T-cell (primary cell): ENCODE measurements around the gene RAI1. TPM values are rescaled to one million over a fixed set of nuclear protein-coding genes. Genes with fewer than 3 reads are reported as not detected.

ENCODE experiments used
- ATAC-seq, 4 experiments: fragments of 200-7000 bp in 3 of 4; fragments of 150-1000 bp in 1 of 4; cut with Tn5 transposase; replicated peaks in 1 of 4; 1 replicate in 3 of 4; 2 replicates in 1 of 4; pipeline ENCODE4 v1.10.0; 2021; ENCODE audit warnings: moderate library complexity in 3 of 4, mild to moderate bottlenecking in 2 of 4, moderate number of reproducible peaks in 1 of 4
- CTCF ChIA-PET, 2 donors: fragments of 300-600 bp; sonication (Branson Sonifier 250); formaldehyde crosslinking; loops; one replicate each; lab custom pipeline; 2022; ENCODE audit warnings: antibody characterized with exemption in 2 of 2; lab: Charles Lee
- POLR2A ChIA-PET, 2 donors: fragments of 300-600 bp; sonication (Branson Sonifier 250); formaldehyde crosslinking; loops; one replicate each; lab custom pipeline; 2022; ENCODE audit warnings: antibody characterized with exemption in 2 of 2; lab: Charles Lee
- DNase-seq, 35 experiments: peaks; one replicate each; pipeline versions ENCODE4 v3.0.0 to v3.0.0-alpha.2; 2013 to 2023
- H3K27ac ChIP-seq: one replicate; pipeline ENCODE4 v1.5.1; 2013; ENCODE audit warnings: low read length
- H3K27me3 ChIP-seq, 2 experiments: replicated peaks in 1 of 2; 1 replicate in 1 of 2; 2 replicates in 1 of 2; pipeline versions ENCODE4 v1.6.1 to v1.7.0; 2013; ENCODE audit warnings: low read length in 1 of 2, mixed read lengths in 1 of 2; ENCODE audit not compliant: control insufficient read depth in 2 of 2, insufficient read depth in 2 of 2; ENCODE audit errors: extremely low read depth in 1 of 2
- H3K36me3 ChIP-seq, 2 donors: 1 replicate in 1 of 2; 2 replicates in 1 of 2; pipeline versions ENCODE4 v1.6.1 to v1.7.0; 2013; ENCODE audit warnings: low read length in 1 of 2; ENCODE audit not compliant: control insufficient read depth in 2 of 2, insufficient read depth in 1 of 2; ENCODE audit errors: extremely low read depth in 1 of 2
- H3K4me1 ChIP-seq, 2 experiments: 1 replicate in 1 of 2; 2 replicates in 1 of 2; pipeline versions ENCODE4 v1.6.1 to v1.7.0; 2013; ENCODE audit warnings: low read length in 2 of 2, mixed read lengths in 1 of 2; ENCODE audit not compliant: insufficient read depth in 2 of 2, control insufficient read depth in 1 of 2; ENCODE audit errors: extremely low read depth in 1 of 2
- H3K4me3 ChIP-seq, 2 donors: 1 replicate in 1 of 2; 2 replicates in 1 of 2; pipeline versions ENCODE4 v1.5.1 to v1.7.0; 2013; ENCODE audit warnings: mild to moderate bottlenecking in 2 of 2, low read length in 1 of 2, moderate library complexity in 1 of 2; ENCODE audit not compliant: control insufficient read depth in 1 of 2; ENCODE audit errors: extremely low read depth in 1 of 2
- H3K9me3 ChIP-seq: 2 replicates; pipeline ENCODE4 v1.7.0; 2013
- H3K27ac Mint-ChIP-seq, 2 donors: one replicate each; pipeline ENCODE4 v1.8.0; 2020 to 2021; ENCODE audit warnings: mild to moderate bottlenecking in 2 of 2, mixed read lengths in 2 of 2
- H3K27me3 Mint-ChIP-seq, 2 donors: one replicate each; pipeline ENCODE4 v1.8.0; 2021 to 2022; ENCODE audit warnings: mixed read lengths in 2 of 2
- H3K36me3 Mint-ChIP-seq: one replicate; pipeline ENCODE4 v1.8.0; 2021; ENCODE audit warnings: mixed read lengths
- H3K4me1 Mint-ChIP-seq, 3 donors: one replicate each; pipeline ENCODE4 v1.8.0; 2020 to 2022; ENCODE audit warnings: mixed read lengths in 3 of 3, mild to moderate bottlenecking in 1 of 3
- H3K4me3 Mint-ChIP-seq, 3 donors: one replicate each; pipeline ENCODE4 v1.8.0; 2020 to 2022; ENCODE audit warnings: mild to moderate bottlenecking in 3 of 3, mixed read lengths in 3 of 3, moderate library complexity in 3 of 3
- H3K9me3 Mint-ChIP-seq, 3 donors: one replicate each; pipeline ENCODE4 v1.8.0; 2020 to 2022; ENCODE audit warnings: mixed read lengths in 3 of 3
- WGBS: methylation state at CpG from one replicate; pipeline ENCODE4 v1.1.5; 2013; ENCODE audit warnings: missing lambda C conversion rate; ENCODE audit not compliant: insufficient coverage; 5-methylcytosine and 5-hydroxymethylcytosine counted together
- total RNA-seq, 35 experiments: library from RNA in 6 of 35; stranded (reverse) in 6 of 35; fragments of 120-200 nt in 1 of 35; gene quantifications; one replicate each; pipeline versions ENCODE4 v1.2.1 to v1.2.4 and lab custom pipeline; 2013 to 2026

RAI1 gene
- total RNA-seq, 5 donors from 2014 or later (not counting 1 experiment from before 2014, with no cell fraction given) = 20.1 to 31.2 (median 24.5) TPM

DNA sequence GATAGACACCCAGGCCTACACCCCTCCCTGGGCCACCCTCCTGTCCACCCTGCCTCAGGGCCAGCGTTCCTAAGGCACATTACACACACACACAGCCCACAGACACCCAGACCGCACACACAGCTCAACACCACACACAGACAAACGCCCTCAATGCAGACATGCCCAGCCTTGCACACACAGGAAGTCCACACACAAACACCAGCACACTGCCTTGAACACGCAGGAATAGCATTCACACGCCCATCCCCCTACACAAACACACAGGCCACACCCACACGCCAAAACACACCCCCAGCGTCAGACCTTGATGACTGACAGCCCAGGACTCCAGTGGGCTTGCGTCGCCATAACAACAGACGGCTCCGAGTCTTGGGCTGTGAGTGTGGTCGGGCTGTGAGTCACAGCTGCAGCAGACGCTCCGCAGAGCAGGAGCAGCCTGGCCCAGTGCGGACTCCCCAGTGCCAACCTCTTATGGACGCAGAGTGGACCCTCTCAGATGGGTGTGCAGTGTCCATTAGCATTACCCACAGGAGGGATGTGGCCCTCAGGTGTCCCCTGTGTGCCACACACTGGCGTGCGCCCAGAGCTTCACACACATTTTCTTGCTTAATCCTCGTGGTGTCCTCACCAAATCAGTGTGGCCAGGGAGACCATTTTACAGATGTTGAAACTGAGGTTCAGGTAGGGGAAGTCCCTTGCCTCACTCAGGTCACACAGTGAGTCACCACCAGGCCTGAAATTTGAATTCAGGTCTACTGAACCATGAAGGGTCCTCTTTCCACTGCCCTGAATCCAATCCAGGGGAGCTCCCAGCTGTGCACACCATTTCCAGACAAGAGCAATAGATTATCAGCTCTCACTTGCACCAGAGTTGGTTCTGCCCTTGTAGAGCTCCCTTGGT is 17.8 kb upstream of the RAI1 start:
- H3K27me3 ChIP-seq = no peaks in the 10 kb centered on the region
- peak overlapping the region; percentile 55 for H3K27ac ChIP-seq
- ATAC-seq = peak; percentile 95 to 97 (median 96)
- peak overlapping the region; percentile 4 to 56 for H3K27ac Mint-ChIP-seq
- DNase-seq = peak; percentile 35 to 88 (median 75)
- H3K9me3 ChIP-seq = no peaks in the 10 kb centered on the region
- ChIA-PET POLR2A (interaction anchor here (0.6 kb wide), 2 partner anchors 32 to 626 kb away, joined by 3 to 4 read pairs; no protein-coding TSS in a partner anchor), CTCF (no interaction called here)
- H3K4me3 Mint-ChIP-seq = peak overlapping the region in 2 of 3 donors; percentile 4 to 27
- WGBS = 12% methylated on average over 17 of the region's 19 CpGs
- peaks cover 4 to 18% of the 10 kb centered on the region in 2 experiments for H3K4me1 ChIP-seq
- H3K36me3 ChIP-seq = no peaks in the 10 kb centered on the region
- no peaks in the 10 kb centered on the region for H3K27me3 Mint-ChIP-seq
- H3K4me3 ChIP-seq = peak overlapping the region in 1 of 2 donors; percentile 8
- peaks cover 5 to 15% (median 10%) of the 10 kb centered on the region in 3 donors for H3K9me3 Mint-ChIP-seq
- H3K36me3 Mint-ChIP-seq = no peaks in the 10 kb centered on the region
- peaks cover 14 to 20% (median 15%) of the 10 kb centered on the region in 3 donors for H3K4me1 Mint-ChIP-seq

GRCh38 chr17:17664064-17664452 is 17.2 kb upstream of the RAI1 start:
- CTCF ChIA-PET = interaction anchor here in 1 of 2 donors (0.6 kb wide), 1 partner anchor 371 kb away, joined by 3 read pairs; no protein-coding TSS in a partner anchor
- POLR2A ChIA-PET = no interaction called here

GRCh38 chr17:17665255-17665654 is 16.0 kb upstream of the RAI1 start:
- H3K27me3 Mint-ChIP-seq = no peaks in the 10 kb centered on the region
- H3K36me3 Mint-ChIP-seq = no peaks in the 10 kb centered on the region
- H3K9me3 Mint-ChIP-seq = no peaks in the 10 kb centered on the region
- Histone ChIP-seq H3K27ac (no peak overlapping the region), H3K9me3 (no peaks in the 10 kb centered on the region), H3K36me3 (no peaks in the 10 kb centered on the region), H3K27me3 (no peaks in the 10 kb centered on the region), H3K4me1 (peaks cover 4 to 18% of the 10 kb centered on the region in 2 experiments), H3K4me3 (no peak overlapping the region)
- H3K4me3 Mint-ChIP-seq = no peak overlapping the region
- no peak overlapping the region for H3K27ac Mint-ChIP-seq
- WGBS = no CpG with 5 or more reads among the region's 6 CpGs
- ChIA-PET POLR2A (no interaction called here), CTCF (interaction anchor here in 1 of 2 donors (0.7 kb wide), 1 partner anchor 1204 kb away, joined by 4 read pairs; no protein-coding TSS in a partner anchor)
- ATAC-seq = no peak
- DNase-seq = no peak
- H3K4me1 Mint-ChIP-seq = peaks cover 14 to 20% (median 15%) of the 10 kb centered on the region in 3 donors

More at GRCh38 chr17:17664064-17664452, 17.2 kb upstream of the RAI1 start:
- H3K27ac Mint-ChIP-seq = no peak overlapping the region
- H3K4me1 Mint-ChIP-seq = peaks cover 14 to 20% (median 15%) of the 10 kb centered on the region in 3 donors
- H3K4me3 Mint-ChIP-seq = no peak overlapping the region
- Histone ChIP-seq H3K36me3 (no peaks in the 10 kb centered on the region), H3K4me1 (peaks cover 4 to 18% of the 10 kb centered on the region in 2 experiments), H3K27me3 (no peaks in the 10 kb centered on the region), H3K4me3 (no peak overlapping the region), H3K9me3 (no peaks in the 10 kb centered on the region), H3K27ac (peak overlapping the region; percentile 42)
- ATAC-seq (no peak), DNase-seq (no peak)
- H3K36me3 Mint-ChIP-seq = no peaks in the 10 kb centered on the region
- H3K9me3 Mint-ChIP-seq = peaks cover 1 to 9% (median 7%) of the 10 kb centered on the region in 3 donors
- no peaks in the 10 kb centered on the region for H3K27me3 Mint-ChIP-seq
- no CpG with 5 or more reads among the region's 4 CpGs for WGBS

DNA sequence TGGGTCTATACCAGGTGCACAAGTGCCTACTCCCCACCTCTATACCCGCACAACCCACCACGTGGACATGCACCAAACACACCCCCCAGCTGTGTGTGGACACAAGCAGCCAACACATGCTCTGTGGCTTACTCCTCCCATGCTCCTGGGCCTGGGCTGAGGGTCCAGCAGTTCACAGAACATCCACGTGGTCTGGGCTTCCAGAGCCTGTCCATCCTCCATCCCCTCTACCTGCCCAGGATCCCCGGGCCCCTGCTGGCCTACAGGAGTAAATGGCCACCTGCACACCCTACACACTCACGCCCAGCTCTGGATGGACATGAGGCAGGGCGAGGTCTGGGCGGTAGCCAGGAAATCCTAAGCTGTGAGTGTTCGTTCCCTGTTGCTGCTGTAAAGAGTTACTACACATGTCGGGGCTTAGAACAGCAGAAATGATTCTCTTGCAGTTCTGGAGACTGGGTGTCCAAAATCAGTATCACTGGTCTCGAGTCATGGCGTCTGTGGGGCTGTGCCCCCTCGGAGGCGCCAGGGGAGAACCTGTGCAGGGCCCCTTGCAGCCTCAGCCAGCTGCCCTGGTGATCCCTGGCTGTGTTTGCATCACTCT is 15.0 kb upstream of the RAI1 start:
- no peaks in the 10 kb centered on the region for H3K9me3 ChIP-seq
- no peak overlapping the region for H3K4me3 ChIP-seq
- Mint-ChIP-seq H3K4me1 (peaks cover 14 to 21% (median 17%) of the 10 kb centered on the region in 3 donors), H3K27ac (no peak overlapping the region), H3K36me3 (no peaks in the 10 kb centered on the region), H3K27me3 (no peaks in the 10 kb centered on the region), H3K4me3 (no peak overlapping the region), H3K9me3 (no peaks in the 10 kb centered on the region)
- H3K27me3 ChIP-seq = peaks cover 0 to 5% of the 10 kb centered on the region in 2 experiments
- no peak overlapping the region for H3K27ac ChIP-seq
- no peaks in the 10 kb centered on the region for H3K36me3 ChIP-seq
- WGBS = 74% methylated on average over 12 of the region's 13 CpGs
- ATAC-seq = no peak
- no peak for DNase-seq
- H3K4me1 ChIP-seq = peaks cover 4 to 18% of the 10 kb centered on the region in 2 experiments
- POLR2A ChIA-PET = no interaction called here
- CTCF ChIA-PET = interaction anchor here (0.7 kb wide), 2 partner anchors 315 to 1203 kb away, joined by 3 to 4 read pairs; no protein-coding TSS in a partner anchor

DNA sequence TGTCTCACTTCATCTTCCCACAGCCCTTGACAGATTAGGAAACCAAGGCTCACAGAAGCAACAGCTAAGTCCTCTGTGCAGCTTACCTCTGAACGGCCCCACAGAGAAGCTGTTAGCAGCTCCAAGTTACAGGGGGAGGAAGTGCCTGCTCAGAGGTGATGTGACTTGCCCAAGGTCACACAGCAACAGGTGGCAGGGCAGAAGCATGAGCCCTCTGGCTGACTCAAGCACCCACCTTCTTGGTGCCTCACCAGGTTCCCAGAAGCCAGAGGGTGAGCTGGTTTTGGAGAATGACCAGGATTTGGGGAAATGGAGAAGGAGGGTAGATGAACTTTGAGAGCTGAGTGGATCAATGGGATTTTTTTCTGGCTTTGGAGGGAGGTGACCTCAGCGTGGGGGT is 14.0 kb upstream of the RAI1 start:
- H3K36me3 ChIP-seq = no peaks in the 10 kb centered on the region
- ChIA-PET POLR2A (no interaction called here), CTCF (interaction anchor here in 1 of 2 donors (0.6 kb wide), 1 partner anchor 18 kb away, joined by 3 read pairs; no protein-coding TSS in a partner anchor)
- H3K9me3 ChIP-seq = no peaks in the 10 kb centered on the region
- Mint-ChIP-seq H3K27ac (no peak overlapping the region), H3K4me3 (no peak overlapping the region), H3K4me1 (peaks cover 18 to 27% (median 25%) of the 10 kb centered on the region in 3 donors), H3K9me3 (no peaks in the 10 kb centered on the region), H3K27me3 (no peaks in the 10 kb centered on the region), H3K36me3 (no peaks in the 10 kb centered on the region)
- WGBS = no CpG with 5 or more reads among the region's 2 CpGs
- H3K27ac ChIP-seq = no peak overlapping the region
- H3K27me3 ChIP-seq = peaks cover 0 to 5% of the 10 kb centered on the region in 2 experiments
- no peak for ATAC-seq
- DNase-seq = no peak
- H3K4me1 ChIP-seq = peaks cover 7 to 20% of the 10 kb centered on the region in 2 experiments
- no peak overlapping the region for H3K4me3 ChIP-seq

GRCh38 chr17:17667947-17668346 is 13.3 kb upstream of the RAI1 start:
- Histone ChIP-seq H3K4me3 (no peak overlapping the region), H3K4me1 (peaks cover 14 to 24% of the 10 kb centered on the region in 2 experiments), H3K27me3 (peaks cover 0 to 5% of the 10 kb centered on the region in 2 experiments), H3K36me3 (no peaks in the 10 kb centered on the region), H3K9me3 (no peaks in the 10 kb centered on the region), H3K27ac (no peak overlapping the region)
- Mint-ChIP-seq H3K27me3 (no peaks in the 10 kb centered on the region), H3K27ac (no peak overlapping the region), H3K36me3 (no peaks in the 10 kb centered on the region), H3K4me1 (peaks cover 19 to 27% (median 27%) of the 10 kb centered on the region in 3 donors), H3K4me3 (no peak overlapping the region), H3K9me3 (no peaks in the 10 kb centered on the region)
- DNase-seq = no peak
- WGBS = 85% methylated on average over 2 of the region's 4 CpGs
- ATAC-seq = no peak
- ChIA-PET POLR2A (no interaction called here), CTCF (no interaction called here)
